ENCODE data around the gene SIK3.

- TF ChIP-seq POLR2AphosphoS5 (IDR thresholded peaks at IDR 0.05; ENCODE audit: low read depth) (no peak), CTCF (IDR thresholded peaks at IDR 0.05; ENCODE audit: insufficient read depth, low read length) (no peak)
Observed at GRCh38 chr11:116973270-116973669, 125.0 kb downstream of the SIK3 start.

All from HL-60 (cell line).